PC-3 (cell line): Measurements from ENCODE around the gene ILK. TPM values are rescaled to one million over a fixed set of nuclear protein-coding genes. Genes with fewer than 3 reads are reported as not detected.

Experiments
- ATAC-seq: fragments of 200-7000 bp; cut with Tn5 transposase; 2 replicates; pipeline ENCODE4 v1.9.1; 2020; ENCODE audit warnings: mild to moderate bottlenecking, moderate library complexity
- BruUV-seq: library from RNA; stranded (reverse); fragments of 400-500 nt; replicated peaks from 2 replicates; lab custom pipeline; 2021; lab: Mats Ljungman, UMichigan
- CTCF ChIA-PET: fragments of 300-600 bp; sonication (Branson Sonifier 250); formaldehyde crosslinking; loops from one replicate; lab custom pipeline; 2022; ENCODE audit warnings: antibody characterized with exemption; lab: Charles Lee
- POLR2A ChIA-PET: fragments of 300-600 bp; sonication (Branson Sonifier 250); formaldehyde crosslinking; loops from one replicate; lab custom pipeline; 2022; ENCODE audit warnings: antibody characterized with exemption; ENCODE audit not compliant: unreplicated experiment; lab: Charles Lee
- DNase-seq: peaks from one replicate; pipeline ENCODE4 v3.0.0-alpha.2; 2015
- H2AFZ ChIP-seq: fragments of 300-600 bp; sonication (generic); 2 replicates; pipeline ENCODE4 v1.6.0; 2016; ENCODE audit warnings: antibody characterized with exemption, low read length
- H3F3A ChIP-seq: fragments of 300-600 bp; sonication (generic); one replicate; pipeline ENCODE4 v1.6.0; 2017; ENCODE audit warnings: antibody characterized with exemption, low read length, control low read depth, mild to moderate bottlenecking; ENCODE audit not compliant: unreplicated experiment
- H3K27ac ChIP-seq: fragments of 300-600 bp; sonication (generic); 2 replicates; pipeline ENCODE4 v1.5.1; 2016; ENCODE audit warnings: mild to moderate bottlenecking, low read length
- H3K27me3 ChIP-seq: fragments of 300-600 bp; sonication (generic); 2 replicates; pipeline ENCODE4 v1.6.1; 2016; ENCODE audit warnings: low read length, mixed read lengths
- H3K36me3 ChIP-seq: fragments of 300-600 bp; sonication (generic); 2 replicates; pipeline ENCODE4 v1.6.1; 2016; ENCODE audit warnings: low read depth, mixed run types, low read length, mixed read lengths
- H3K4me1 ChIP-seq: fragments of 300-600 bp; sonication (generic); 2 replicates; pipeline ENCODE4 v1.5.1; 2016; ENCODE audit warnings: low read length; ENCODE audit not compliant: insufficient read depth
- H3K4me2 ChIP-seq: fragments of 300-600 bp; sonication (generic); 2 replicates; pipeline ENCODE4 v1.6.0; 2016; ENCODE audit warnings: low read length
- H3K4me3 ChIP-seq: fragments of 300-600 bp; sonication (generic); 2 replicates; pipeline ENCODE4 v1.5.1; 2016; ENCODE audit warnings: mild to moderate bottlenecking, low read length, mixed read lengths
- H3K79me2 ChIP-seq: fragments of 300-600 bp; sonication (generic); 2 replicates; pipeline ENCODE4 v1.6.1; 2017; ENCODE audit warnings: low read length, mixed read lengths
- H3K9ac ChIP-seq: fragments of 300-600 bp; sonication (generic); 2 replicates; pipeline ENCODE4 v1.6.0; 2016; ENCODE audit warnings: mild to moderate bottlenecking, low read length
- H3K9me2 ChIP-seq: fragments of 300-600 bp; sonication (generic); replicated peaks from 2 replicates; pipeline ENCODE4 v1.6.1; 2016; ENCODE audit warnings: mixed run types, low read length, mixed read lengths
- H3K9me3 ChIP-seq: fragments of 300-600 bp; sonication (generic); 2 replicates; pipeline ENCODE4 v1.6.1; 2016; ENCODE audit warnings: low read length, mixed read lengths
- H4K20me1 ChIP-seq: fragments of 300-600 bp; sonication (generic); 2 replicates; pipeline ENCODE4 v1.6.1; 2016; ENCODE audit warnings: low read length, mixed read lengths
- CTCF ChIP-seq: fragments of 300-600 bp; sonication (generic); conservative IDR thresholded peaks from 2 replicates; pipeline ENCODE4 v1.5.1; 2017; ENCODE audit warnings: antibody characterized with exemption, low read depth, mild to moderate bottlenecking, low read length
- EZH2 ChIP-seq: fragments of 300-600 bp; sonication (generic); IDR thresholded peaks from one replicate; pipeline ENCODE4 v1.6.1; 2017; ENCODE audit warnings: antibody characterized with exemption, mild to moderate bottlenecking, low read length; ENCODE audit not compliant: unreplicated experiment
- EZH2phosphoT487 ChIP-seq: fragments of 300-600 bp; sonication (generic); IDR thresholded peaks from 2 replicates; pipeline ENCODE4 v1.6.1; 2018; ENCODE audit warnings: mild to moderate bottlenecking, antibody characterized with exemption, low read length, borderline replicate concordance
- intact Hi-C: fragments of 100-400 bp; cut with micrococcal nuclease; formaldehyde crosslinking; loops from 2 replicates; pipeline ENCODE4 v1.9.0; 2023
- total RNA-seq: library from RNA; depleted of rRNA; stranded (reverse); fragments of >200 nt; gene quantifications from 2 replicates; pipeline ENCODE4 v1.2.3, GENCODE V29; 2014

ILK gene
- total RNA-seq, 1 experiment from 2014 or later, result 73.9 TPM

GRCh38 chr11:6630632-6631291, 27.2 kb downstream of the ILK start:
- H3K9me2 ChIP-seq, result no peaks in the 10 kb centered on the region
- H4K20me1 ChIP-seq, result no peaks in the 10 kb centered on the region
- POLR2A ChIA-PET, result no interaction called here
- no peaks in the 10 kb centered on the region for H3K79me2 ChIP-seq
- TF ChIP-seq CTCF, result no peak
- no peak overlapping the region for H3K4me3 ChIP-seq
- DNase-seq, result no peak
- CTCF ChIA-PET, result no interaction called here
- H3K9ac ChIP-seq, result no peak overlapping the region
- H3F3A ChIP-seq, result no peaks in the 10 kb centered on the region
- no peak overlapping the region for H3K27ac ChIP-seq
- BruUV-seq, result no TSS peak
- no peak for ATAC-seq
- H3K4me1 ChIP-seq, result no peaks in the 10 kb centered on the region
- no peaks in the 10 kb centered on the region for H3K27me3 ChIP-seq
- no peaks in the 10 kb centered on the region for H3K9me3 ChIP-seq
- H2AFZ ChIP-seq, result no peak overlapping the region
- no peaks in the 10 kb centered on the region for H3K36me3 ChIP-seq
- H3K4me2 ChIP-seq, result no peak overlapping the region
- intact Hi-C loops, result no loop called here

DNA sequence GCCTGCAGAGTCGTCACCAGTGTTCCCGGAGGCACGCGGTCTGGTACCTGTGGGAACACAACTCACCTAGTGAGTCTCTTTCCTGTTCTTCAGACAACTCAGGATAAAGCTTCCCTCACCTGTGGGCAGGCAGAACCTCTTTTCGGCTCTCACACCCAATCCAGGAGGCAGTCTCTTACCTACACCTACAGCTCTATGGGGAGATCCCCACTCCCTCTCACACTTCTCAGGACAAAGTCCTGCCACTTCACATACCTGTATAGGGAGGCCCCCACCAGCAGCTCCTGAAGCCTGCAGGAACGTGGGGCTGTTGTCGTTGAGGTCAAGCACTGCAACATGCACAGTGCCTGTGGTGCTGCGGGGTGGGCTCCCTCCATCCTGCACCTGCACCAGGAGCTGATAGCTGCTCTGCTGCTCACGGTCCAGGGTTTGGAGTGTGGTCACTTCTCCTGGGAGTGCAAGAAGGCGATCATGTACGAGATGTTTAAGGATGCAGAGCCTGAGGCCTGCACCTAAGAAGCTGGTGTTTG, 27.9 kb downstream of the ILK start:
- Histone ChIP-seq H3K4me1 (no peaks in the 10 kb centered on the region), H4K20me1 (no peaks in the 10 kb centered on the region), H3K27ac (no peak overlapping the region), H3K79me2 (no peaks in the 10 kb centered on the region), H2AFZ (no peak overlapping the region), H3K9me3 (no peaks in the 10 kb centered on the region), H3K4me3 (no peak overlapping the region), H3K9ac (no peak overlapping the region), H3K4me2 (no peak overlapping the region), H3K36me3 (no peaks in the 10 kb centered on the region), H3K9me2 (no peaks in the 10 kb centered on the region), H3K27me3 (no peaks in the 10 kb centered on the region), H3F3A (no peaks in the 10 kb centered on the region)
- intact Hi-C loops, result no loop called here
- ChIA-PET CTCF (interaction anchor here (0.5 kb wide), 1 partner anchor 41 kb away, joined by 4 read pairs; no protein-coding TSS in a partner anchor), POLR2A (no interaction called here)
- no TSS peak for BruUV-seq
- DNase-seq (no peak), ATAC-seq (no peak)
- TF ChIP-seq CTCF, result no peak
- TF ChIP-seq EZH2phosphoT487, result no peak
- TF ChIP-seq EZH2, result no peak
